ENCODE data around the gene GRIK3. TPM values are rescaled to one million over a fixed set of nuclear protein-coding genes. Genes with fewer than 3 reads are reported as not detected.

Gene GRIK3
- total RNA-seq, 2 donors from 2014 or later: 0.14 TPM

GRCh38 chr1:36863500-36863899 is 170.8 kb downstream of the GRIK3 start:
- H3K9me3 ChIP-seq: no peaks in the 10 kb centered on the region
- H3K27ac ChIP-seq: no peak overlapping the region
- H3K27me3 ChIP-seq (replicated peaks; ENCODE audit: insufficient read depth): no peaks in the 10 kb centered on the region
- H3K36me3 ChIP-seq: no peaks in the 10 kb centered on the region
- ATAC-seq (ENCODE audit: insufficient number of reproducible peaks, low FRiP score, low read depth) (no peak), DNase-seq (ENCODE audit: low spot score) (no peak)
- H3K4me1 ChIP-seq (ENCODE audit: control insufficient read depth in 1 of 2, low read depth in 2 of 2): no peaks in the 10 kb centered on the region
- H3K4me3 ChIP-seq: no peak overlapping the region
- no peak for TF ChIP-seq CTCF (IDR thresholded peaks at IDR 0.05)

- Histone ChIP-seq H3K27ac (no peak overlapping the region), H3K36me3 (no peaks in the 10 kb centered on the region), H3K4me1 (ENCODE audit: control insufficient read depth in 1 of 2, low read depth in 2 of 2) (no peaks in the 10 kb centered on the region), H3K27me3 (replicated peaks; ENCODE audit: insufficient read depth) (no peaks in the 10 kb centered on the region), H3K4me3 (no peak overlapping the region), H3K9me3 (no peaks in the 10 kb centered on the region)
- no peak for DNase-seq (ENCODE audit: low spot score)
- ATAC-seq (ENCODE audit: insufficient number of reproducible peaks, low FRiP score, low read depth): no peak
- no peak for TF ChIP-seq CTCF (IDR thresholded peaks at IDR 0.05)
Measured at GRCh38 chr1:36863061-36863460, 171.3 kb downstream of the GRIK3 start.

- no peak overlapping the region for H3K27ac ChIP-seq
- no peaks in the 10 kb centered on the region for H3K27me3 ChIP-seq (replicated peaks; ENCODE audit: insufficient read depth)
- H3K4me3 ChIP-seq: no peak overlapping the region
- H3K36me3 ChIP-seq: no peaks in the 10 kb centered on the region
- TF ChIP-seq CTCF (IDR thresholded peaks at IDR 0.05): no peak
- DNase-seq (ENCODE audit: low spot score) (no peak), ATAC-seq (ENCODE audit: insufficient number of reproducible peaks, low FRiP score, low read depth) (no peak)
- H3K9me3 ChIP-seq: no peaks in the 10 kb centered on the region
- H3K4me1 ChIP-seq (ENCODE audit: control insufficient read depth in 1 of 2, low read depth in 2 of 2): no peaks in the 10 kb centered on the region
Measured at GRCh38 chr1:36861375-36861774, 172.9 kb downstream of the GRIK3 start.

GRCh38 chr1:36859926-36860325 is 174.4 kb downstream of the GRIK3 start:
- Histone ChIP-seq H3K36me3 (no peaks in the 10 kb centered on the region), H3K27ac (no peak overlapping the region), H3K9me3 (no peaks in the 10 kb centered on the region), H3K4me3 (no peak overlapping the region), H3K27me3 (replicated peaks; ENCODE audit: insufficient read depth) (no peaks in the 10 kb centered on the region), H3K4me1 (ENCODE audit: control insufficient read depth in 1 of 2, low read depth in 2 of 2) (no peaks in the 10 kb centered on the region)
- TF ChIP-seq CTCF (IDR thresholded peaks at IDR 0.05): no peak
- DNase-seq (ENCODE audit: low spot score) (no peak), ATAC-seq (ENCODE audit: insufficient number of reproducible peaks, low FRiP score, low read depth) (no peak)

- Histone ChIP-seq H3K4me3 (no peak overlapping the region), H3K4me1 (ENCODE audit: control insufficient read depth in 1 of 2, low read depth in 2 of 2) (no peaks in the 10 kb centered on the region), H3K36me3 (no peaks in the 10 kb centered on the region), H3K27ac (no peak overlapping the region), H3K9me3 (no peaks in the 10 kb centered on the region), H3K27me3 (replicated peaks; ENCODE audit: insufficient read depth) (no peaks in the 10 kb centered on the region)
- ATAC-seq (ENCODE audit: insufficient number of reproducible peaks, low FRiP score, low read depth): no peak
- no peak for DNase-seq (ENCODE audit: low spot score)
- no peak for TF ChIP-seq CTCF (IDR thresholded peaks at IDR 0.05)
Measured at GRCh38 chr1:36858981-36859380, 175.3 kb downstream of the GRIK3 start.

All from thoracic aorta (tissue), 2 donors.